NK-92 (cell line): ENCODE measurements around the gene GUCY1B1.
"Not testable (repeated sequence)": the region's sequence is repeated elsewhere in the genome, so short reads cannot be mapped to it uniquely, and the experiment has no call there.

Experiments
- DNase-seq: peaks from one replicate; lab custom pipeline; 2025; ENCODE audit not compliant: unreplicated experiment; lab: John Stamatoyannopoulos, UW

The GUCY1B1 gene

GRCh38 chr4:155761916-155762315 lies 3.1 kb downstream of the GUCY1B1 start:
- no peak for DNase-seq

GRCh38 chr4:155762334-155762733 lies 3.5 kb downstream of the GUCY1B1 start:
- no peak for DNase-seq

- DNase-seq: no peak
Measured at GRCh38 chr4:155763551-155763950, 4.7 kb downstream of the GUCY1B1 start.

GRCh38 chr4:155765149-155765548 lies 6.3 kb downstream of the GUCY1B1 start:
- no peak for DNase-seq

- DNase-seq: no peak
Measured at GRCh38 chr4:155766622-155767021, 7.8 kb downstream of the GUCY1B1 start.

- DNase-seq: no peak
Measured at GRCh38 chr4:155768370-155768769, 9.5 kb downstream of the GUCY1B1 start.

- DNase-seq: no peak
Measured at GRCh38 chr4:155769090-155769489, 10.3 kb downstream of the GUCY1B1 start.

GRCh38 chr4:155772459-155773195 lies 13.8 kb downstream of the GUCY1B1 start:
- DNase-seq: no peak

- no peak for DNase-seq
Measured at GRCh38 chr4:155773196-155773800, 14.5 kb downstream of the GUCY1B1 start.

- no peak for DNase-seq
Measured at GRCh38 chr4:155774033-155774432, 15.2 kb downstream of the GUCY1B1 start.

GRCh38 chr4:155777971-155778735 lies 19.3 kb downstream of the GUCY1B1 start:
- no peak for DNase-seq

- no peak for DNase-seq
Measured at GRCh38 chr4:155780775-155781174, 22.0 kb downstream of the GUCY1B1 start.

- no peak for DNase-seq
Measured at GRCh38 chr4:155781249-155781831, 22.5 kb downstream of the GUCY1B1 start.

- DNase-seq: no peak
Measured at GRCh38 chr4:155784637-155785036, 25.8 kb downstream of the GUCY1B1 start.

GRCh38 chr4:155785828-155786227 lies 27.0 kb downstream of the GUCY1B1 start:
- no peak for DNase-seq

GRCh38 chr4:155787113-155787710 lies 28.4 kb downstream of the GUCY1B1 start:
- no peak for DNase-seq

GRCh38 chr4:155789391-155789790 lies 30.6 kb downstream of the GUCY1B1 start:
- no peak for DNase-seq

GRCh38 chr4:155789982-155790381 lies 31.2 kb downstream of the GUCY1B1 start:
- DNase-seq: no peak

GRCh38 chr4:155794589-155795236 lies 35.9 kb downstream of the GUCY1B1 start:
- no peak for DNase-seq

GRCh38 chr4:155795991-155796390 lies 37.2 kb downstream of the GUCY1B1 start:
- DNase-seq: no peak

GRCh38 chr4:155797581-155797980 lies 38.8 kb downstream of the GUCY1B1 start:
- not testable (repeated sequence) for DNase-seq
